HepG2 (cell line): ENCODE results near the gene MYO7B. TPM values are rescaled to one million over a fixed set of nuclear protein-coding genes. Genes with fewer than 3 reads are reported as not detected.
A peak's percentile ranks its signal among the peaks of the same experiment; 100 is the strongest.

ENCODE experiments used
- ATAC-seq: fragments of 200-7000 bp; cut with Tn5 transposase; 3 replicates; pipeline ENCODE4 v1.9.1; 2020; ENCODE audit warnings: mild to moderate bottlenecking, moderate library complexity
- BruUV-seq: library from RNA; stranded (reverse); fragments of 400-500 nt; replicated peaks from 2 replicates; lab custom pipeline; 2021; lab: Mats Ljungman, UMichigan
- CTCF ChIA-PET: fragments of 300-600 bp; formaldehyde crosslinking; extraction: SDS; loops from one replicate; lab custom pipeline; 2021; ENCODE audit warnings: low total read pairs, inconsistent platforms, low intra/inter-chr PET ratio; lab: Yijun Ruan, JAX
- POLR2A ChIA-PET: fragments of 350-600 bp; sonication (Branson Sonifier 250); formaldehyde crosslinking; loops from one replicate; lab custom pipeline; 2020; ENCODE audit warnings: antibody characterized with exemption, inconsistent platforms; lab: Yijun Ruan, JAX
- DNase-seq: peaks from one replicate; pipeline ENCODE4 v3.0.0-alpha.2; 2015; ENCODE audit warnings: low spot score
- FAIRE-seq: peaks from 3 replicates; lab custom pipeline; 2011; peaks lifted over from hg19 to GRCh38; lab: Jason Lieb, UNC
- H2AFZ ChIP-seq: one replicate; pipeline ENCODE4 v1.6.1; 2011; ENCODE audit warnings: low read length, inconsistent platforms
- H3K27ac ChIP-seq: fragments of 300-600 bp; 3 replicates; pipeline ENCODE4 v1.8.0; 2011; ENCODE audit warnings: mixed run types, mild to moderate bottlenecking, mixed read lengths, low read length, inconsistent platforms; ENCODE audit not compliant: insufficient read depth; ENCODE audit errors: extremely low read length
- H3K27me3 ChIP-seq, 2 experiments: fragments of 200-600 bp in 1 of 2; 2 replicates in 1 of 2; 3 replicates in 1 of 2; pipeline versions ENCODE4 v1.6.0 to v1.8.0; 2011; ENCODE audit warnings: low read length in 2 of 2, mild to moderate bottlenecking in 2 of 2, moderate library complexity in 2 of 2, inconsistent platforms in 1 of 2; ENCODE audit not compliant: insufficient read depth in 2 of 2, control insufficient read depth in 1 of 2
- H3K36me3 ChIP-seq, 2 experiments: fragments of 200-600 bp in 1 of 2; replicated peaks in 1 of 2; 2 replicates in 1 of 2; 3 replicates in 1 of 2; pipeline versions ENCODE4 v1.5.1 to v1.8.0; 2011; ENCODE audit warnings: low read length in 2 of 2, inconsistent platforms in 1 of 2; ENCODE audit not compliant: insufficient read depth in 2 of 2, control insufficient read depth in 1 of 2
- H3K4me1 ChIP-seq: 2 replicates; pipeline ENCODE4 v1.5.1; 2012; ENCODE audit warnings: low read length, inconsistent platforms; ENCODE audit not compliant: insufficient read depth
- H3K4me2 ChIP-seq: 2 replicates; pipeline ENCODE4 v1.6.0; 2011; ENCODE audit warnings: low read depth, low read length, inconsistent platforms
- H3K4me3 ChIP-seq, 3 experiments: fragments of 200-600 bp in 1 of 3; sonication (generic), shearing (Covaris generic) in 1 of 3; replicated peaks in 1 of 3; 2 replicates each; pipeline ENCODE4 v1.5.1; 2011 to 2016; ENCODE audit warnings: low read length in 3 of 3, inconsistent platforms in 2 of 3, low read depth in 2 of 3, mild to moderate bottlenecking in 2 of 3, control low read depth in 1 of 3, mixed read lengths in 1 of 3; ENCODE audit not compliant: insufficient read depth in 1 of 3
- H3K79me2 ChIP-seq: one replicate; pipeline ENCODE4 v1.6.1; 2011; ENCODE audit warnings: low read length, inconsistent platforms; ENCODE audit not compliant: insufficient read depth
- H3K9ac ChIP-seq: 2 replicates; pipeline ENCODE4 v1.6.0; 2011; ENCODE audit warnings: mild to moderate bottlenecking, low read depth, low read length, inconsistent platforms; ENCODE audit not compliant: insufficient read depth
- H3K9me3 ChIP-seq: 2 replicates; pipeline ENCODE4 v1.5.1; 2012; ENCODE audit warnings: mild to moderate bottlenecking, low read length
- H4K20me1 ChIP-seq: 2 replicates; pipeline ENCODE4 v1.6.0; 2011; ENCODE audit warnings: inconsistent platforms, mild to moderate bottlenecking, low read length, moderate library complexity; ENCODE audit not compliant: insufficient read depth
- ARID3A ChIP-seq: IDR thresholded peaks from 2 replicates; pipeline ENCODE4 v1.6.1; 2012; ENCODE audit warnings: low read depth, low read length, improper control_type of control experiment
- ATF6 ChIP-seq: sonication (generic); formaldehyde crosslinking; conservative IDR thresholded peaks from 2 replicates; pipeline ENCODE4 v1.4.0; 2020; ENCODE audit warnings: missing genetic modification reagents
- CHD4 ChIP-seq: fragments of 200-600 bp; sonication (generic); IDR thresholded peaks from 2 replicates; pipeline ENCODE4 v1.7.0; 2017; ENCODE audit warnings: mild to moderate bottlenecking, low read length, borderline replicate concordance
- FOXP1 ChIP-seq, 2 experiments: fragments of 450-650 bp in 1 of 2; IDR thresholded peaks; 2 replicates each; pipeline ENCODE4 v1.6.1; 2017 to 2018; ENCODE audit warnings: antibody characterized with exemption in 1 of 2
- GLMP ChIP-seq: sonication (generic); formaldehyde crosslinking; IDR thresholded peaks from 2 replicates; pipeline ENCODE4 v1.9.0; 2021; ENCODE audit warnings: missing genetic modification reagents, mild to moderate bottlenecking, borderline replicate concordance
- HMG20A ChIP-seq: IDR thresholded peaks from 2 replicates; pipeline ENCODE4 v1.6.1; 2016; ENCODE audit warnings: borderline replicate concordance
- HNF4G ChIP-seq, 2 experiments: sonication (generic) in 1 of 2; formaldehyde crosslinking in 1 of 2; IDR thresholded peaks; 2 replicates each; pipeline versions ENCODE4 v1.4.0 to v1.6.1; 2011 to 2020; ENCODE audit warnings: borderline replicate concordance in 2 of 2, low read depth in 2 of 2, mild to moderate bottlenecking in 2 of 2, low read length in 1 of 2, missing genetic modification reagents in 1 of 2, moderate library complexity in 1 of 2
- MIER2 ChIP-seq: IDR thresholded peaks from 2 replicates; pipeline ENCODE4 v1.6.1; 2016; ENCODE audit warnings: missing biosample characterization, missing genetic modification reagents
- MTF1 ChIP-seq: sonication (generic); formaldehyde crosslinking; IDR thresholded peaks from 2 replicates; pipeline ENCODE4 v1.5.0; 2020; ENCODE audit warnings: missing genetic modification reagents
- PRDM15 ChIP-seq: sonication (generic); formaldehyde crosslinking; IDR thresholded peaks from 2 replicates; pipeline ENCODE4 v1.4.0; 2020; ENCODE audit warnings: missing genetic modification reagents
- RELA ChIP-seq: sonication (generic); formaldehyde crosslinking; IDR thresholded peaks from 2 replicates; pipeline ENCODE4 v1.4.0; 2020; ENCODE audit warnings: missing genetic modification reagents
- SALL1 ChIP-seq: sonication (generic); formaldehyde crosslinking; IDR thresholded peaks from 2 replicates; pipeline ENCODE4 v1.8.0; 2022; ENCODE audit warnings: mild to moderate bottlenecking, missing genetic modification reagents
- SCMH1 ChIP-seq: sonication (generic); formaldehyde crosslinking; IDR thresholded peaks from 2 replicates; pipeline ENCODE4 v1.9.0; 2021; ENCODE audit warnings: missing genetic modification reagents, mild to moderate bottlenecking, borderline replicate concordance
- TEAD3 ChIP-seq: optimal IDR thresholded peaks from 2 replicates; pipeline ENCODE3; 2016; ENCODE audit warnings: borderline replicate concordance
- ZMYM2 ChIP-seq: sonication (generic); formaldehyde crosslinking; IDR thresholded peaks from 2 replicates; pipeline ENCODE4 v1.8.0; 2022; ENCODE audit warnings: mild to moderate bottlenecking, missing genetic modification reagents
- ZNF343 ChIP-seq: sonication (generic); formaldehyde crosslinking; IDR thresholded peaks from 2 replicates; pipeline ENCODE4 v1.4.0; 2020; ENCODE audit warnings: mild to moderate bottlenecking, missing genetic modification reagents
- ZNF850 ChIP-seq: sonication (generic); formaldehyde crosslinking; conservative IDR thresholded peaks from 2 replicates; pipeline ENCODE4 v1.9.0; 2021; ENCODE audit warnings: mild to moderate bottlenecking, missing genetic modification reagents
- WGBS: methylation state at CpG from one replicate; pipeline ENCODE4 v1.1.6; 2017; ENCODE audit warnings: low lambda C conversion rate; 5-methylcytosine and 5-hydroxymethylcytosine counted together
- in situ Hi-C: cut with HindIII; loops from 2 replicates; pipeline ENCODE4 v1.10.0; 2017; ENCODE audit warnings: low pct_unique_long_range_greater_than_20kb; ENCODE audit not compliant: extremely low pct_ligation_motif_present
- intact Hi-C: fragments of 100-400 bp; cut with micrococcal nuclease; formaldehyde crosslinking; loops from one replicate; pipeline ENCODE4 v1.10.0; 2022; ENCODE audit not compliant: unreplicated experiment
- polyA plus RNA-seq, 8 experiments: library from polyadenylated mRNA; depleted of rRNA in 3 of 8; stranded (reverse) in 7 of 8; unstranded in 1 of 8; fragments of >200 nt; fragmentation: Illumina TruSeq in 4 of 8; extraction: Trizol in 4 of 8; gene quantifications; 2 replicates each; pipeline versions ENCODE4 v1.2.1 to v1.2.3, GENCODE V29; 2011 to 2016; ENCODE audit warnings: low read depth in 4 of 8, missing spikeins in 1 of 8, mixed read lengths in 1 of 8; ENCODE audit not compliant: insufficient read depth in 1 of 8
- total RNA-seq, 5 experiments: library from RNA; depleted of rRNA; stranded (reverse); fragments of >200 nt; fragmentation: Illumina TruSeq; extraction: Trizol; gene quantifications; 2 replicates each; pipeline ENCODE4 v1.2.3, GENCODE V29; 2016; ENCODE audit warnings: low read depth in 1 of 5

The MYO7B gene
- total and polyA plus RNA-seq, 2 of the 13 experiments (the other 11 are each of a cell fraction or from before 2014, with no cell fraction given) = not detected

GRCh38 chr2:127645026-127645394, 109.5 kb downstream of the MYO7B start:
- ATAC-seq (no peak), FAIRE-seq (peak; percentile 75), DNase-seq (no peak)
- WGBS = 0% methylated on average over 1 of the region's 1 CpG
- no peaks in the 10 kb centered on the region for H3K9me3 ChIP-seq
- H3K9ac ChIP-seq = no peak overlapping the region
- in situ Hi-C loops (no loop called here), intact Hi-C loops (loop anchor here (10.0 kb wide), 1 partner anchor 110 kb away; the partner anchor contains the start of gene MYO7B)
- CTCF ChIA-PET = no interaction called here
- no peaks in the 10 kb centered on the region for H3K36me3 ChIP-seq
- H4K20me1 ChIP-seq = no peaks in the 10 kb centered on the region
- no TSS peak for BruUV-seq
- no peak overlapping the region for H2AFZ ChIP-seq
- H3K4me3 ChIP-seq = peak overlapping the region in 1 of 3 experiments; percentile 34; a peak in 1 of 6 replicates
- peak overlapping the region; percentile 64 for H3K4me2 ChIP-seq
- POLR2A ChIA-PET = no interaction called here
- H3K27me3 ChIP-seq = peaks cover 4 to 46% of the 10 kb centered on the region in 2 experiments
- H3K27ac ChIP-seq = no peak overlapping the region
- peaks cover 69% of the 10 kb centered on the region for H3K4me1 ChIP-seq
- H3K79me2 ChIP-seq = no peaks in the 10 kb centered on the region
- TF ChIP-seq ZMYM2 (0 out of 2 replicates have a peak, but pooled peaks have one; percentile 35), FOXP1 (IDR thresholded peaks at IDR 0.05) (no peak), FOXP1 (CRISPR knock-in tag; IDR thresholded peaks at IDR 0.05) (no peak), GLMP (CRISPR knock-in tag) (no peak), TEAD3 (no peak), SALL1 (no peak), MTF1 (CRISPR knock-in tag) (no peak), ZNF343 (CRISPR knock-in tag) (no peak), RELA (CRISPR knock-in tag) (no peak), MIER2 (CRISPR knock-in tag) (no peak), HMG20A (no peak), ATF6 (CRISPR knock-in tag) (no peak), HNF4G (IDR thresholded peaks at IDR 0.05; ENCODE audit: borderline replicate concordance, low read depth, low read length) (0 out of 2 replicates have a peak, but pooled peaks have one; percentile 15), HNF4G (CRISPR knock-in tag; IDR thresholded peaks at IDR 0.05; ENCODE audit: borderline replicate concordance, low read depth) (no peak), ARID3A (no peak), SCMH1 (CRISPR knock-in tag) (no peak), CHD4 (peak; percentile 95; the same call in 1 of the 2 replicates), PRDM15 (CRISPR knock-in tag) (no peak), ZNF850 (no peak)
